SK-N-SH (cell line): ENCODE measurements around the gene DOHH.
"Not testable (repeated sequence)": the region's sequence is repeated elsewhere in the genome, so short reads cannot be mapped to it uniquely, and the experiment has no call there.

Source experiments
- FOXJ3 ChIP-seq: sonication (generic); formaldehyde crosslinking; IDR thresholded peaks from 2 replicates; pipeline ENCODE4 v1.5.1; 2020; ENCODE audit warnings: mild to moderate bottlenecking, missing genetic modification reagents
- TAF1 ChIP-seq: IDR thresholded peaks from 2 replicates; pipeline ENCODE4 v1.6.1; 2012; ENCODE audit warnings: low read depth, mild to moderate bottlenecking, low read length, moderate library complexity, borderline replicate concordance
- TF ChIP-seq, protein P1 (sequence below): fragments of 200-600 bp; sonication (generic); IDR thresholded peaks from 2 replicates; pipeline ENCODE4 v1.6.1; 2017; ENCODE audit warnings: antibody characterized with exemption, mild to moderate bottlenecking, moderate library complexity

DNA sequence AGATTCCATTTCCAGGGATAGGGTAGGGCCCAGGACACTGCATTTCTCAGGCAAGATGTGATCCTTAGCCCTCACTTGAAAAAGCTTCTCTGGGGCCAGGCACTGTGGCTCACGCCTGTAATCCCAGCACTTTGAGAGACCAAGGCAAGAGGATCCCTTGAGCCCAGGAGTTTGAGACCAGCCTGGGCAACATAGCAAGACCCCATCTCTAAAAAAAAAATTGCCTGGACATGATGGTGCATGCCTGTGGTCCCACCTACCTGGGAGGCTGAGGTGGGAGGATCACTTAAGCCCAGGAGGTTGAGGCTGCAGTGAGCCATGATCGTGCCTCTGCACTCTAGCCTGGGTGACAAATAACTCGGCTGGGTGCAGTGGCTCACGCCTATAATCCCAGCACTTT, 53.8 kb downstream of the DOHH start:
- TF ChIP-seq, protein P1, sequence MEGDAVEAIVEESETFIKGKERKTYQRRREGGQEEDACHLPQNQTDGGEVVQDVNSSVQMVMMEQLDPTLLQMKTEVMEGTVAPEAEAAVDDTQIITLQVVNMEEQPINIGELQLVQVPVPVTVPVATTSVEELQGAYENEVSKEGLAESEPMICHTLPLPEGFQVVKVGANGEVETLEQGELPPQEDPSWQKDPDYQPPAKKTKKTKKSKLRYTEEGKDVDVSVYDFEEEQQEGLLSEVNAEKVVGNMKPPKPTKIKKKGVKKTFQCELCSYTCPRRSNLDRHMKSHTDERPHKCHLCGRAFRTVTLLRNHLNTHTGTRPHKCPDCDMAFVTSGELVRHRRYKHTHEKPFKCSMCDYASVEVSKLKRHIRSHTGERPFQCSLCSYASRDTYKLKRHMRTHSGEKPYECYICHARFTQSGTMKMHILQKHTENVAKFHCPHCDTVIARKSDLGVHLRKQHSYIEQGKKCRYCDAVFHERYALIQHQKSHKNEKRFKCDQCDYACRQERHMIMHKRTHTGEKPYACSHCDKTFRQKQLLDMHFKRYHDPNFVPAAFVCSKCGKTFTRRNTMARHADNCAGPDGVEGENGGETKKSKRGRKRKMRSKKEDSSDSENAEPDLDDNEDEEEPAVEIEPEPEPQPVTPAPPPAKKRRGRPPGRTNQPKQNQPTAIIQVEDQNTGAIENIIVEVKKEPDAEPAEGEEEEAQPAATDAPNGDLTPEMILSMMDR = not testable (repeated sequence)
- TF ChIP-seq FOXJ3 (CRISPR knock-in tag); TAF1: not testable (repeated sequence)
